HUES48 (cell line): Measurements from ENCODE around the gene RPS6KA2.

ENCODE experiments used
- H3K27ac ChIP-seq: one replicate; pipeline ENCODE4 v1.7.0; 2013; ENCODE audit warnings: low read depth, low read length, inconsistent platforms
- H3K27me3 ChIP-seq: 2 replicates; pipeline ENCODE4 v1.6.1; 2013; ENCODE audit warnings: mild to moderate bottlenecking, low read length; ENCODE audit not compliant: control insufficient read depth, insufficient read depth
- H3K36me3 ChIP-seq: 2 replicates; pipeline ENCODE4 v1.6.1; 2013; ENCODE audit warnings: low read length; ENCODE audit not compliant: control insufficient read depth, insufficient read depth
- H3K4me1 ChIP-seq: 2 replicates; pipeline ENCODE4 v1.6.1; 2013; ENCODE audit warnings: mild to moderate bottlenecking, low read length; ENCODE audit not compliant: control insufficient read depth, insufficient read depth
- H3K4me3 ChIP-seq: 2 replicates; pipeline ENCODE4 v1.5.1; 2013; ENCODE audit warnings: mild to moderate bottlenecking, low read depth, low read length
- H3K9ac ChIP-seq: 2 replicates; pipeline ENCODE4 v1.6.1; 2013; ENCODE audit warnings: mild to moderate bottlenecking, low read depth, low read length, moderate library complexity
- H3K9me3 ChIP-seq: 2 replicates; pipeline ENCODE4 v1.6.1; 2013; ENCODE audit warnings: low read length; ENCODE audit not compliant: control insufficient read depth, insufficient read depth

Gene RPS6KA2

DNA sequence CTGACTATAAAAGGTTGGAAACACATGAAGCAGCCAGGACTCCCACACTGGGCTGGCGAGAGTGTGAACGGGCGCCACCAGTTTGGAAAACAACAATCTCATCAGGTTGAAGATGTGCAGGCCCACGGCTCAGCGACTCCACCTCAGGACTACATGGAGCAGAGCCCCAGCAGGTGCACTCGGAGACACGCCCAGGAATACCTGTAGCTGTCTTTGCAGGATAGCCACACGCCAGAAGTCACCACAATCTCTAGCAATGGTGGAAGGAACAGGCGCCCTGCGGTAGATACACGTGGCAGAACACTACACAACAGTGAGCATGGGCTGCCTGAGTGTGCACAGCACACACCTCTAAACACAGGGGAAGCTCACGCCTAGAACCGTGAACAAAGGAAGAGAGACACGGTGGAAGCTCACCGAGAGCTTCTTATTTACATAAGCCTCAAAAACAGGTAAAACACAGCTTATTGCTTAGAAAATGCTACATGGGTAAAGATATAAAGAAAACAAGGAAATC lies 28.7 kb upstream of the RPS6KA2 start:
- Histone ChIP-seq H3K4me1 (peaks cover 11% of the 10 kb centered on the region), H3K9me3 (no peaks in the 10 kb centered on the region), H3K27ac (no peak overlapping the region), H3K9ac (no peak overlapping the region), H3K27me3 (peaks cover 30% of the 10 kb centered on the region), H3K4me3 (peak overlapping the region; percentile 65), H3K36me3 (no peaks in the 10 kb centered on the region)

DNA sequence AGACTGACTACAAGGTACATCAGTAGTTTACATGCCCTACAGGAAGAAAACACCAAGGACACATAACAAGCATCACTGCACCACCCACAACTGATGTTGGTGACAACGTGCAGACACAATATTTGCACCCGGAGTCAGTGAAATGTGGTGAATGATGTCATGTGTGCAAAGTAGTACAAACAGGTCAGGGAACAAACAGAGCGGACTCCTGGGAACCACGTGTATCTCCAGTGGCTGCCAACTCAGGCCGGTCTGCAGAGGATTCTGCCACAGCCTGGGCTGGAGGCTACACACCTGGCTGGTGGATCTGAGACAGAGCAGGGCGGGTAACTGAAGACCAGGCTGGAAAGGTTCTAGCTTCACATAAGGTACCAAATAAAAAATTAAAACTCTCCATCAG lies 28.2 kb upstream of the RPS6KA2 start:
- no peaks in the 10 kb centered on the region for H3K36me3 ChIP-seq
- no peak overlapping the region for H3K4me3 ChIP-seq
- H3K4me1 ChIP-seq = peaks cover 14% of the 10 kb centered on the region
- no peaks in the 10 kb centered on the region for H3K9me3 ChIP-seq
- H3K9ac ChIP-seq = no peak overlapping the region
- peaks cover 30% of the 10 kb centered on the region for H3K27me3 ChIP-seq
- no peak overlapping the region for H3K27ac ChIP-seq

DNA sequence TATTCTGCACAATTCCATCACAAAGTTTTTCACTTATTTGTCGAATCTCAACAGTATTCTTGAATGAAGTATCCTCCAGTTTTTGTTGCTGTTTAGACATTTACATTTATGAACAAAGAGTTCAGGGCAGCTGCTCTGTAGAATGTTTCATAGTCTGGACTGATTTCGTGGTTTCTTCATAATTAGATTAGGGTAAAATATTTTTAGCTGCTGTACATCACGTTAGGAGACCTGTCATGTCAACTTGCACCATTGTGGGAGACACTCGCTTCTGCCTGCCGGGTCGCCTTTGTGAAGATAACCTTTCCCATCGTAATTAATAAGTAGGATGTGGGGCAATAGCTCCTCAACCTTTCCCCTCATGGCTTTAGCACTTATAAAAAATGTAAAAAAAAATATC lies 27.5 kb upstream of the RPS6KA2 start:
- no peaks in the 10 kb centered on the region for H3K9me3 ChIP-seq
- H3K4me3 ChIP-seq = no peak overlapping the region
- H3K27me3 ChIP-seq = peaks cover 30% of the 10 kb centered on the region
- no peak overlapping the region for H3K27ac ChIP-seq
- H3K4me1 ChIP-seq = peaks cover 21% of the 10 kb centered on the region
- H3K9ac ChIP-seq = no peak overlapping the region
- no peaks in the 10 kb centered on the region for H3K36me3 ChIP-seq

DNA sequence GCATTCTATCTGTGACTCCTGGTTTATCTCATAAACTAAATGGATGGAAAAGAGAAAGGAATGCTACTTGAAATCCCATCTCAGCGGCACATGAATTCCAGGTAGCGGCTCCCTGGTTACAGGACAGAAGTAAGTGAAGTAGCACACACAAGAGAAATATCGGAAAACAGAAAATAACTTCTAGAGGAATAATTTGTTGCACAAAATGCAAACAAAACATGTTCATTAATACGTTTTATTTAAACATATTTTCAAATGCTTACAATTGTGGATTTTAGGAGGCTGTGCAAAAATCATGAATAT lies 26.5 kb upstream of the RPS6KA2 start:
- peaks cover 22% of the 10 kb centered on the region for H3K4me1 ChIP-seq
- H3K4me3 ChIP-seq = no peak overlapping the region
- peaks cover 30% of the 10 kb centered on the region for H3K27me3 ChIP-seq
- H3K9ac ChIP-seq = no peak overlapping the region
- H3K9me3 ChIP-seq = no peaks in the 10 kb centered on the region
- no peak overlapping the region for H3K27ac ChIP-seq
- H3K36me3 ChIP-seq = no peaks in the 10 kb centered on the region

DNA sequence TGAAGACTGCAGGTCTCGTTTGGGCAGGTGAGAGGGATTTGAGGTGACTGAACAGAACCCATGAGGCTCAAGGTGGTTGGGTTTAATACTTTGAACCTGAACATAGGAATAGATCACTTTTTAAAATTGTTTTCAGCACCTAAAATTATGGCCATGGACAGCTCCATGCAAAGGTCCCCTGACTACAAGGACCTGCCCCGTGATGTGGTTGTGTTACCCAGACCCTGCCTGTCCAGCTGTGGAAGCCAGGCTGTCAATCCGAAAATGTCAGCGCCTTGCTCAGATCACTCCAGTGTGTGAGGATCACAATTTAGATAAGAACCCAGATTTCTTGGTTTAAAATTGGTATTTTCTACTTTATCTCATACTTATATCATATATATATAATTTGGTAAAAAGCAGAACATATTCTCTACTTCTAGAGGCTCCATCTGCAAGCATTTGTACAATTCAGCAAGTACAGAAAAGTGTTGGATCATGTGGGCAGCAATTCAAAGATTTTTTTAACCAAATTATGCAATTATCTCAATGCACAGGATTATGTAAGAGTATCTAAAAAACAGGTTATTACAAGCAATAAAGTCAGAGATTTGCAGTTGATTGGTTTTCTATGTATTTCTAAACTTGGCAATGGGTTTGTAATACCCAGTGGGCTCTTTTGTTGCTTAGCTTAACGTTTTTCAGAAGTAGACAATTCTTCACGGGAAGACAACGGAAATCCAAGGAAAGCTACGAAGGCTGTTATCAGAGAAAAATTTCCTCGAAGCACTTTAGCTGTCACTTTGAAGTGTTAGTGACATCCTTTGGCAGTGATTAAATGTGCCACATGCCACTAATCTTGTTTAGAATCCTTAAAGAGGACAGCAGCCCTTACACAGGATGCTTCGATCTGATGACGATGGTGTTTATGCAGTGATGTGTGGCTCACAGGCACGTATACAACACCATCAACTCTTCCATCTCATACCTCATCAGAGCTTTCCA lies 24.1 kb upstream of the RPS6KA2 start:
- no peak overlapping the region for H3K4me3 ChIP-seq
- H3K27me3 ChIP-seq = peaks cover 13% of the 10 kb centered on the region
- H3K9me3 ChIP-seq = no peaks in the 10 kb centered on the region
- H3K4me1 ChIP-seq = peaks cover 16% of the 10 kb centered on the region
- H3K9ac ChIP-seq = no peak overlapping the region
- H3K36me3 ChIP-seq = no peaks in the 10 kb centered on the region
- no peak overlapping the region for H3K27ac ChIP-seq

DNA sequence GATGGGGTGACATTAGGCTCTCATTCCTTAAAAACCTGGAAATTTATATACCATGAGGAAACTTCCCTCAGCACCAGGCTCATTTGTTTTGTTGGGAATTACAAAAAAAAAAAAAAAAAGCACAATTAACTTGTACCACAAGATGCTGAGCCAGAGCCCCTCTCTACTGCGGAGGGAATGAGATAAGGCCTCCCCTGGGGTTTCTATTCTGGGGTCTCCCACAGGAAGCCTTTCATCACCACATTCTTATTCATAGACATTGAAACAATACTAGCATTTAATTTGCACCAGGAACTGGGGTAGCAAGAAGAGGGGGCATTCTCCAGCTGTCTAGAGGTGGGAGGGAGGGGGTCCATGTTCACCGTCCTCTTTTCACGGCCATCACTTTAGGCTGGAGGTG lies 23.0 kb upstream of the RPS6KA2 start:
- no peak overlapping the region for H3K4me3 ChIP-seq
- H3K4me1 ChIP-seq = peaks cover 12% of the 10 kb centered on the region
- no peaks in the 10 kb centered on the region for H3K36me3 ChIP-seq
- H3K27me3 ChIP-seq = peaks cover 2% of the 10 kb centered on the region; the same call in 1 of the 2 replicates
- no peaks in the 10 kb centered on the region for H3K9me3 ChIP-seq
- H3K27ac ChIP-seq = peak overlapping the region; percentile 57
- H3K9ac ChIP-seq = no peak overlapping the region

DNA sequence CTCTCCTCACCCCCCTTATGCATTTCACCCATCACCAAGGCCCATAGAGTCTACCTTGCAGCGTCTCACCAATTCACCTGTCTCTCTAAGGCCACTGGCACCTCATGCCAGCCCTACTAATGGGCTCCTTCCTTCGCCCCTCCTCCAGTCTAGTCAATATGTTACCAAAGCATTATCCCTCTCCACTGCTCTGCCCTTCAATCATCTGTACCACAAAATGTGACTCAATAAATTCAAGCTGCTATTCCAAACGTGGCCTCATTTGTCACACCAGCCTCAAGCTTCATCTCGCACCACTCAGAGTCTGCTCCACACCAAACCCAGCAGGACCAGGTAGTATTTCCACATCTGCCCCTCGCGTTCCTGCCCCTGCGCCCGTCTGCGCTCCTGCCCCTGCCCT lies 21.8 kb upstream of the RPS6KA2 start:
- Histone ChIP-seq H3K27me3 (no peaks in the 10 kb centered on the region), H3K4me3 (no peak overlapping the region), H3K9ac (no peak overlapping the region), H3K27ac (no peak overlapping the region), H3K4me1 (peaks cover 12% of the 10 kb centered on the region), H3K36me3 (no peaks in the 10 kb centered on the region), H3K9me3 (no peaks in the 10 kb centered on the region)

DNA sequence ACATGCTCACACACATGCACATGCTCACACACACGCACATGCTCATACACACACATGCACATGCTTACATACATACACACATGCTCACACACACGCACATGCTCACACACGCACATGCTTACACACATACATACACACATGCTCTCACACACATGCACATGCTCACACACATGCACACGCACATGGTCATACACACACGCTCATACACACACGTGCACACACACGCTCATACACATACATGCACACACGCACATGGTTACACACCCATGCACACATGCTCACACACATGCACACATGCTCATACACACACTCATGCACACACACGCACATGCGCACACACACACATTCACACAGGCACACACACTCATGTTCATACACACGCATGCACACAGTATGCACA lies 20.8 kb upstream of the RPS6KA2 start:
- Histone ChIP-seq H3K27me3 (no peaks in the 10 kb centered on the region), H3K4me1 (peaks cover 12% of the 10 kb centered on the region)

DNA sequence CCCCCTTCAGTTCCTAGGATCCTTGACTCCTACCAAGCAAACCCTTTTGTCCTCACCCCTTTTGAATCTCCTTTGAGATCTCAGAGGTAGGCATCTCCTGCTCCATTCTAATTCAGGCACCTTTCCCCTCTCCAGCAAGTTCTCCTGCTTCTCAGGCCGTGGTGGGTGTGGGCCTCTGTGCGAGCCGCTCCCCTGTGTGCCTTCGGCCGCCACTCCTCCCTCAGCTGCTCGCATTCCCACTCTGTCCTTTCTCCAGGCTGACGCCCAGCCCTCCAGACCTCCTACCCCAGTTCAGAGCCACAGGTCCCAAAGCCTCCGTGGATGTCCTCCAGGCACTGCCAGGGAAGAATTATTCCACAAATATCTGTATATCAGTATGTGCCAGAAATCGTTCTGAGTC lies 19.7 kb upstream of the RPS6KA2 start:
- H3K27ac ChIP-seq = no peak overlapping the region
- no peaks in the 10 kb centered on the region for H3K27me3 ChIP-seq
- H3K36me3 ChIP-seq = no peaks in the 10 kb centered on the region
- no peak overlapping the region for H3K9ac ChIP-seq
- peaks cover 12% of the 10 kb centered on the region for H3K4me1 ChIP-seq
- H3K4me3 ChIP-seq = no peak overlapping the region
- no peaks in the 10 kb centered on the region for H3K9me3 ChIP-seq

More for the DNA sequence above, 20.8 kb upstream of the RPS6KA2 start:
- Histone ChIP-seq H3K9ac (no peak overlapping the region), H3K36me3 (no peaks in the 10 kb centered on the region), H3K4me3 (no peak overlapping the region), H3K27ac (no peak overlapping the region), H3K9me3 (no peaks in the 10 kb centered on the region)

DNA sequence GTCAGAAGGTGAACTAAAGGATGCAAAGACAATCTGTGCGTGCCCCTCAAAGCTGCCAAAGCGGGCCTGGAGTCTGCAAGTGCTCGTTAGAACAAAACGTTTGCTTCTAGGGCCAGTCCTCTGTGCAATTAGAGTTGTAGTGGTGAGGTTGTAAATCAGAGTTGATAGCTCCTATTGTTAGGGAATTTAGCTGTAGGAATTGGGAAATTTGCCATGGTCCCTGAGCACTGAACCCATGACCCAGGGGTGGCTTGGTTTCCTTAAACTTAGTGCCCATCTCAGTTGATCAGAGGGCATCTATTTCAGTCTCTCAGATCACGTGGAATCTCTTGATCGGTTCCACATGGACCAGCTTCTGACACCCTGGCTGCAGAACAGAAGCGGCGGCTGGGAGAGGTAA lies 18.8 kb upstream of the RPS6KA2 start:
- H3K27ac ChIP-seq = no peak overlapping the region
- H3K27me3 ChIP-seq = no peaks in the 10 kb centered on the region
- H3K4me3 ChIP-seq = no peak overlapping the region
- H3K4me1 ChIP-seq = peaks cover 12% of the 10 kb centered on the region
- no peaks in the 10 kb centered on the region for H3K9me3 ChIP-seq
- H3K36me3 ChIP-seq = no peaks in the 10 kb centered on the region
- H3K9ac ChIP-seq = no peak overlapping the region

DNA sequence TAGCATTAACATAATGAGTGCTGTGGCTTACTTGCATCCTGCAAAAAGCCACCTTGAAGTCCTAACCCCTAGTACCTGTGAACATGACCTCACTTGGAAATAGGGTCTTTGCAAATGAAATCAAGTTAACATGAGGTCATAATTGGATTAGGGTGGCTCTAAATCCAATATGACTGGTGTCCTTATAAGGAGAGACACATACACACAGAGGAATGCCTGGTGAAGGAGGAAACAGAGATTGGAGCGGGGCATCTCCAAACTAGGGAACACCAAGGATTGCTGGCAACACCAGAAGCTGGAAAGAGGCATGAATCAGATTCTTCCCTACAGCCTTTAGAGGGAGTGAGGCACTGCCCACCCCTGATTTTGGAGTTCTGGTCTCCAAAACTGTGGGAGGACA lies 17.6 kb upstream of the RPS6KA2 start:
- no peak overlapping the region for H3K27ac ChIP-seq
- H3K9ac ChIP-seq = no peak overlapping the region
- H3K4me1 ChIP-seq = peaks cover 8% of the 10 kb centered on the region
- no peaks in the 10 kb centered on the region for H3K36me3 ChIP-seq
- H3K9me3 ChIP-seq = no peaks in the 10 kb centered on the region
- H3K4me3 ChIP-seq = no peak overlapping the region
- no peaks in the 10 kb centered on the region; the same call in 1 of the 2 replicates for H3K27me3 ChIP-seq
